DMS79 treated with DMSO at 0.1 percent for 48 hours (cell line): ENCODE measurements around the gene INSIG1.

ENCODE experiments used
- DNase-seq: peaks from one replicate; lab custom pipeline; 2025; lab: John Stamatoyannopoulos, UW

Gene INSIG1

GRCh38 chr7:155297517-155298287 lies at the start of gene INSIG1:
INSIG1 (plus strand) TSS chr7:155297878; CDS start chr7:155298286, 408 bp downstream.
- peak; percentile 71 for DNase-seq

GRCh38 chr7:155248366-155248756 lies 49.3 kb upstream of the INSIG1 start:
- no peak for DNase-seq

GRCh38 chr7:155251831-155252230 lies 45.8 kb upstream of the INSIG1 start:
- no peak for DNase-seq

- no peak for DNase-seq
Observed at GRCh38 chr7:155252444-155252887, 45.2 kb upstream of the INSIG1 start.

GRCh38 chr7:155252892-155253501 lies 44.7 kb upstream of the INSIG1 start:
- no peak for DNase-seq

GRCh38 chr7:155254018-155254417 lies 43.7 kb upstream of the INSIG1 start:
- no peak for DNase-seq

- DNase-seq: no peak
Observed at GRCh38 chr7:155255071-155255470, 42.6 kb upstream of the INSIG1 start.

- DNase-seq: no peak
Observed at GRCh38 chr7:155255621-155256020, 42.1 kb upstream of the INSIG1 start.

- no peak for DNase-seq
Observed at GRCh38 chr7:155256081-155256760, 41.5 kb upstream of the INSIG1 start.

GRCh38 chr7:155256761-155257481 lies 40.8 kb upstream of the INSIG1 start:
- no peak for DNase-seq

- DNase-seq: peak; percentile 85
Observed at GRCh38 chr7:155257482-155258225, 40.0 kb upstream of the INSIG1 start.

GRCh38 chr7:155258226-155258560 lies 39.5 kb upstream of the INSIG1 start:
- peak; percentile 36 for DNase-seq

GRCh38 chr7:155259866-155260497 lies 37.7 kb upstream of the INSIG1 start:
- no peak for DNase-seq

- no peak for DNase-seq
Observed at GRCh38 chr7:155260498-155260872, 37.2 kb upstream of the INSIG1 start.

- DNase-seq: no peak
Observed at GRCh38 chr7:155261031-155261985, 36.4 kb upstream of the INSIG1 start.

- no peak for DNase-seq
Observed at GRCh38 chr7:155262031-155262430, 35.6 kb upstream of the INSIG1 start.

- no peak for DNase-seq
Observed at GRCh38 chr7:155263051-155263450, 34.6 kb upstream of the INSIG1 start.

GRCh38 chr7:155263581-155264143 lies 34.0 kb upstream of the INSIG1 start:
- DNase-seq: no peak

GRCh38 chr7:155265144-155265543 lies 32.5 kb upstream of the INSIG1 start:
- DNase-seq: no peak

- DNase-seq: no peak
Observed at GRCh38 chr7:155265961-155266360, 31.7 kb upstream of the INSIG1 start.
